PC-3 (cell line): ENCODE data around the gene MAMLD1.

ENCODE experiments used
- EZH2 ChIP-seq: fragments of 300-600 bp; sonication (generic); IDR thresholded peaks from one replicate; pipeline ENCODE4 v1.6.1; 2017; ENCODE audit warnings: antibody characterized with exemption, mild to moderate bottlenecking, low read length; ENCODE audit not compliant: unreplicated experiment
- TF ChIP-seq, protein P1 (sequence below): fragments of 300-600 bp; sonication (generic); conservative IDR thresholded peaks from 2 replicates; pipeline ENCODE4 v1.5.1; 2017; ENCODE audit warnings: antibody characterized with exemption, low read depth, mild to moderate bottlenecking, low read length

GRCh38 chrX:150451953-150452352 is 88.8 kb downstream of the MAMLD1 start:
- TF ChIP-seq, protein P1, sequence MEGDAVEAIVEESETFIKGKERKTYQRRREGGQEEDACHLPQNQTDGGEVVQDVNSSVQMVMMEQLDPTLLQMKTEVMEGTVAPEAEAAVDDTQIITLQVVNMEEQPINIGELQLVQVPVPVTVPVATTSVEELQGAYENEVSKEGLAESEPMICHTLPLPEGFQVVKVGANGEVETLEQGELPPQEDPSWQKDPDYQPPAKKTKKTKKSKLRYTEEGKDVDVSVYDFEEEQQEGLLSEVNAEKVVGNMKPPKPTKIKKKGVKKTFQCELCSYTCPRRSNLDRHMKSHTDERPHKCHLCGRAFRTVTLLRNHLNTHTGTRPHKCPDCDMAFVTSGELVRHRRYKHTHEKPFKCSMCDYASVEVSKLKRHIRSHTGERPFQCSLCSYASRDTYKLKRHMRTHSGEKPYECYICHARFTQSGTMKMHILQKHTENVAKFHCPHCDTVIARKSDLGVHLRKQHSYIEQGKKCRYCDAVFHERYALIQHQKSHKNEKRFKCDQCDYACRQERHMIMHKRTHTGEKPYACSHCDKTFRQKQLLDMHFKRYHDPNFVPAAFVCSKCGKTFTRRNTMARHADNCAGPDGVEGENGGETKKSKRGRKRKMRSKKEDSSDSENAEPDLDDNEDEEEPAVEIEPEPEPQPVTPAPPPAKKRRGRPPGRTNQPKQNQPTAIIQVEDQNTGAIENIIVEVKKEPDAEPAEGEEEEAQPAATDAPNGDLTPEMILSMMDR, result no peak
- no peak for TF ChIP-seq EZH2
